Panc1 (cell line): ENCODE results near the gene AMN. TPM values are rescaled to one million over a fixed set of nuclear protein-coding genes. Genes with fewer than 3 reads are reported as not detected.

ENCODE experiments used
- ATAC-seq: fragments of 200-7000 bp; cut with Tn5 transposase; 2 replicates; pipeline ENCODE4 v1.9.1; 2020; ENCODE audit warnings: mild to moderate bottlenecking, moderate library complexity
- BruUV-seq: library from RNA; stranded (reverse); fragments of 400-500 nt; replicated peaks from 2 replicates; lab custom pipeline; 2021; lab: Mats Ljungman, UMichigan
- CTCF ChIA-PET: fragments of 300-600 bp; sonication (Branson Sonifier 250); formaldehyde crosslinking; loops from one replicate; lab custom pipeline; 2022; ENCODE audit warnings: antibody characterized with exemption; lab: Charles Lee
- POLR2A ChIA-PET: fragments of 300-600 bp; sonication (Branson Sonifier 250); formaldehyde crosslinking; loops from one replicate; lab custom pipeline; 2022; ENCODE audit warnings: antibody characterized with exemption; lab: Charles Lee
- DNase-seq: peaks from one replicate; pipeline ENCODE4 v3.0.0-alpha.2; 2010; ENCODE audit warnings: low read depth, low spot score
- H3K27ac ChIP-seq: 2 replicates; pipeline ENCODE4 v1.5.1; 2011; ENCODE audit warnings: mild to moderate bottlenecking, low read length, inconsistent platforms
- H3K27me3 ChIP-seq: fragments of 200-500 bp; sonication (Bioruptor generic); 2 replicates; pipeline ENCODE4 v1.6.0; 2014; ENCODE audit warnings: low read length, inconsistent platforms; ENCODE audit not compliant: control insufficient read depth, insufficient read depth
- H3K36me3 ChIP-seq: fragments of 200-500 bp; sonication (Bioruptor generic); 2 replicates; pipeline ENCODE4 v1.5.1; 2014; ENCODE audit warnings: inconsistent platforms, mild to moderate bottlenecking, low read length, moderate library complexity; ENCODE audit not compliant: control insufficient read depth, insufficient read depth
- H3K4me1 ChIP-seq: 2 replicates; pipeline ENCODE4 v1.5.1; 2011; ENCODE audit warnings: inconsistent platforms, mild to moderate bottlenecking, low read length, moderate library complexity; ENCODE audit not compliant: control insufficient read depth, insufficient read depth
- H3K4me3 ChIP-seq, 2 experiments: 2 replicates each; pipeline ENCODE4 v1.5.1; 2011 to 2012; ENCODE audit warnings: low read depth in 2 of 2, low read length in 2 of 2, mild to moderate bottlenecking in 2 of 2, inconsistent platforms in 1 of 2, moderate library complexity in 1 of 2
- H3K9me3 ChIP-seq: fragments of 200-500 bp; sonication (Bioruptor generic); 2 replicates; pipeline ENCODE4 v1.5.1; 2014; ENCODE audit warnings: low read depth, mild to moderate bottlenecking, inconsistent platforms, low read length, moderate library complexity; ENCODE audit not compliant: control insufficient read depth, insufficient read depth
- CTCF ChIP-seq: fragments of 450-650 bp; IDR thresholded peaks from 2 replicates; pipeline ENCODE4 v1.5.1; 2017; ENCODE audit warnings: mild to moderate bottlenecking
- POLR2AphosphoS5 ChIP-seq: IDR thresholded peaks from 2 replicates; pipeline ENCODE4 v1.6.1; 2012; ENCODE audit warnings: mild to moderate bottlenecking, low read depth, low read length, moderate library complexity
- REST ChIP-seq, 2 experiments: IDR thresholded peaks; 2 replicates each; pipeline ENCODE4 v1.6.1; 2011 to 2012; ENCODE audit warnings: low read depth in 2 of 2, control low read depth in 1 of 2, low read length in 1 of 2, mild to moderate bottlenecking in 1 of 2, moderate library complexity in 1 of 2; ENCODE audit not compliant: insufficient read depth in 1 of 2
- SIN3A ChIP-seq: IDR thresholded peaks from 2 replicates; pipeline ENCODE4 v1.6.1; 2012; ENCODE audit warnings: low read depth, mild to moderate bottlenecking, low read length, moderate library complexity, borderline replicate concordance; ENCODE audit not compliant: insufficient read depth
- TCF7L2 ChIP-seq: IDR thresholded peaks from 2 replicates; pipeline ENCODE4 v1.6.1; 2011; ENCODE audit warnings: mild to moderate bottlenecking, low read depth, low read length, inconsistent platforms
- in situ Hi-C: cut with HindIII; loops from 2 replicates; pipeline ENCODE4 v1.10.0; 2016; ENCODE audit warnings: low sequenced_read_pairs, low pct_unique_long_range_greater_than_20kb
- intact Hi-C: fragments of 100-400 bp; cut with micrococcal nuclease; formaldehyde crosslinking; loops from one replicate; pipeline ENCODE4 v1.10.0; 2022; ENCODE audit not compliant: unreplicated experiment
- total RNA-seq: library from RNA; stranded (reverse); gene quantifications from one replicate; pipeline ENCODE4 v1.2.1, GENCODE V29; 2021; ENCODE audit not compliant: unreplicated experiment

AMN gene
- total RNA-seq, 1 experiment from 2014 or later, result 0.44 TPM

GRCh38 chr14:102927878-102928411, 5.5 kb downstream of the AMN start:
- in situ Hi-C loops (no loop called here), intact Hi-C loops (no loop called here)
- CTCF ChIA-PET, result no interaction called here
- Histone ChIP-seq H3K27me3 (no peaks in the 10 kb centered on the region), H3K27ac (no peak overlapping the region), H3K4me1 (peaks cover 2% of the 10 kb centered on the region; the same call in 1 of the 2 replicates), H3K4me3 (peak overlapping the region; percentile 5 to 29; a peak in 2 of 4 replicates), H3K9me3 (no peaks in the 10 kb centered on the region), H3K36me3 (no peaks in the 10 kb centered on the region)
- ATAC-seq, result peak; percentile 30
- TF ChIP-seq POLR2AphosphoS5, result no peak
- TF ChIP-seq SIN3A, result no peak
- TF ChIP-seq REST (IDR thresholded peaks at IDR 0.05; ENCODE audit: insufficient read depth in 1 of 2, low read depth in 2 of 2, low read length in 1 of 2), result no peak
- TF ChIP-seq CTCF, result no peak
- TF ChIP-seq TCF7L2, result no peak
- no peak for DNase-seq
- no TSS peak for BruUV-seq
- POLR2A ChIA-PET, result no interaction called here

- BruUV-seq, result no TSS peak
- intact Hi-C loops, result no loop called here
- Histone ChIP-seq H3K27ac (no peak overlapping the region), H3K27me3 (no peaks in the 10 kb centered on the region), H3K4me3 (peak overlapping the region; percentile 5 to 29; a peak in 2 of 4 replicates), H3K36me3 (no peaks in the 10 kb centered on the region), H3K4me1 (peaks cover 2% of the 10 kb centered on the region; the same call in 1 of the 2 replicates), H3K9me3 (no peaks in the 10 kb centered on the region)
- ChIA-PET CTCF (no interaction called here), POLR2A (no interaction called here)
- ATAC-seq (peak; percentile 50), DNase-seq (no peak)
- in situ Hi-C loops, result no loop called here
- TF ChIP-seq POLR2AphosphoS5 (no peak), CTCF (no peak), SIN3A (no peak), TCF7L2 (no peak), REST (IDR thresholded peaks at IDR 0.05; ENCODE audit: insufficient read depth in 1 of 2, low read depth in 2 of 2, low read length in 1 of 2) (no peak)
Measured at GRCh38 chr14:102928412-102929240, 6.2 kb downstream of the AMN start.
